Tibial nerve (tissue), 4 donors: Measurements from ENCODE around the gene KIAA0753. TPM values are rescaled to one million over a fixed set of nuclear protein-coding genes. Genes with fewer than 3 reads are reported as not detected.

ENCODE experiments used
- DNase-seq, 2 donors: peaks; one replicate each; pipeline ENCODE4 v3.0.0-alpha.2; 2019; ENCODE audit warnings: low spot score in 2 of 2
- H3K27ac ChIP-seq, 4 donors: fragments of 200-600 bp; sonication (generic) in 3 of 4; one replicate each; pipeline ENCODE4 v1.5.1; 2017 to 2019; ENCODE audit warnings: mild to moderate bottlenecking in 1 of 4
- H3K27me3 ChIP-seq, 2 donors: fragments of 200-600 bp; sonication (generic) in 1 of 2; one replicate each; pipeline versions ENCODE4 v1.5.1 to v1.6.0; 2017 to 2019
- H3K36me3 ChIP-seq, 3 donors: fragments of 200-600 bp; sonication (generic); one replicate each; pipeline ENCODE4 v1.5.1; 2018 to 2019
- H3K4me1 ChIP-seq, 4 donors: fragments of 200-600 bp; sonication (generic) in 3 of 4; one replicate each; pipeline ENCODE4 v1.5.1; 2017 to 2019
- H3K4me3 ChIP-seq, 4 donors: fragments of 200-600 bp; sonication (generic) in 3 of 4; one replicate each; pipeline ENCODE4 v1.5.1; 2017 to 2019; ENCODE audit warnings: mild to moderate bottlenecking in 1 of 4, moderate library complexity in 1 of 4
- H3K9me3 ChIP-seq, 4 donors: fragments of 200-600 bp; sonication (generic) in 3 of 4; one replicate each; pipeline ENCODE4 v1.5.1; 2017 to 2019
- EP300 ChIP-seq, 2 donors: sonication (generic); formaldehyde crosslinking; IDR thresholded peaks; one replicate each; pipeline ENCODE4 v1.6.1; 2017; ENCODE audit warnings: antibody characterized with exemption in 2 of 2, mild to moderate bottlenecking in 1 of 2
- POLR2A ChIP-seq, 2 donors: fragments of 450-650 bp; IDR thresholded peaks; one replicate each; pipeline ENCODE4 v1.6.1; 2017; ENCODE audit warnings: antibody characterized with exemption in 2 of 2, mild to moderate bottlenecking in 2 of 2, moderate library complexity in 2 of 2
- WGBS, 2 donors: methylation state at CpG; one replicate each; pipeline ENCODE4 v1.1.5; 2018; 5-methylcytosine and 5-hydroxymethylcytosine counted together
- total RNA-seq, 4 donors: library from RNA; depleted of rRNA; stranded (reverse); fragments of >200 nt; gene quantifications; one replicate each; pipeline ENCODE4 v1.1.0, GENCODE V29; 2016
- TF ChIP-seq, protein P1 (sequence below), 5 experiments: fragments of 200-600 bp in 3 of 5; fragments of 450-650 bp in 2 of 5; sonication (generic) in 3 of 5; IDR thresholded peaks; one replicate each; pipeline ENCODE4 v1.5.1; 2016 to 2019; ENCODE audit warnings: antibody characterized with exemption in 5 of 5, mild to moderate bottlenecking in 3 of 5, moderate library complexity in 2 of 5

Gene KIAA0753
- total RNA-seq, 4 donors from 2014 or later = 14.1 to 24.0 (median 16.9) TPM

DNA sequence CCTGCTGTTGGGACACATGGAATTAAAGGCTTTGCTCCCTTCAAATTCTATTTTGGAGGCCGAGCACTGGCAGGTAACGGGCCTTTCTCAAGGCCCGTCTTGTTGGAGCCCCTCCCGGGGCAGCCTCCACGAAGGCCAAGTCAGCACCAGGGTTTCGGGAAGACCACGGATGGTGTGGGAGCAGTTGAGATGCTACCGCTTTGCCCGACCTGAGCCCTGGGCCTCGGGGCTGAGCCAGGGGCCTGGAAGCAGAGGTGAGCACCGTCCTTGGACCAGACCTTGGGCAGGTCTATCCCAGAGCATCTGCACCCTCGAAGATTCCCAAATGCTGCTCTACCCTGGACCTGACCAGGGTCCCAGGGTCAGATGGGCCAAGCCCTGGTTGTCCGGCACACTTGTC lies 34.1 kb upstream of the KIAA0753 start:
- Histone ChIP-seq H3K9me3 (no peaks in the 10 kb centered on the region), H3K27ac (no peak overlapping the region), H3K4me3 (no peak overlapping the region), H3K4me1 (no peaks in the 10 kb centered on the region), H3K27me3 (peaks cover 0 to 26% of the 10 kb centered on the region in 2 donors), H3K36me3 (no peaks in the 10 kb centered on the region)
- TF ChIP-seq EP300 (IDR thresholded peaks at IDR 0.05) (no peak), POLR2A (IDR thresholded peaks at IDR 0.05) (no peak)
- TF ChIP-seq, protein P1, sequence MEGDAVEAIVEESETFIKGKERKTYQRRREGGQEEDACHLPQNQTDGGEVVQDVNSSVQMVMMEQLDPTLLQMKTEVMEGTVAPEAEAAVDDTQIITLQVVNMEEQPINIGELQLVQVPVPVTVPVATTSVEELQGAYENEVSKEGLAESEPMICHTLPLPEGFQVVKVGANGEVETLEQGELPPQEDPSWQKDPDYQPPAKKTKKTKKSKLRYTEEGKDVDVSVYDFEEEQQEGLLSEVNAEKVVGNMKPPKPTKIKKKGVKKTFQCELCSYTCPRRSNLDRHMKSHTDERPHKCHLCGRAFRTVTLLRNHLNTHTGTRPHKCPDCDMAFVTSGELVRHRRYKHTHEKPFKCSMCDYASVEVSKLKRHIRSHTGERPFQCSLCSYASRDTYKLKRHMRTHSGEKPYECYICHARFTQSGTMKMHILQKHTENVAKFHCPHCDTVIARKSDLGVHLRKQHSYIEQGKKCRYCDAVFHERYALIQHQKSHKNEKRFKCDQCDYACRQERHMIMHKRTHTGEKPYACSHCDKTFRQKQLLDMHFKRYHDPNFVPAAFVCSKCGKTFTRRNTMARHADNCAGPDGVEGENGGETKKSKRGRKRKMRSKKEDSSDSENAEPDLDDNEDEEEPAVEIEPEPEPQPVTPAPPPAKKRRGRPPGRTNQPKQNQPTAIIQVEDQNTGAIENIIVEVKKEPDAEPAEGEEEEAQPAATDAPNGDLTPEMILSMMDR (IDR thresholded peaks at IDR 0.05) = no peak
- WGBS, 2 donors = 95% methylated on average over 10 to 12 of the region's 13 CpGs
- no peak for DNase-seq

DNA sequence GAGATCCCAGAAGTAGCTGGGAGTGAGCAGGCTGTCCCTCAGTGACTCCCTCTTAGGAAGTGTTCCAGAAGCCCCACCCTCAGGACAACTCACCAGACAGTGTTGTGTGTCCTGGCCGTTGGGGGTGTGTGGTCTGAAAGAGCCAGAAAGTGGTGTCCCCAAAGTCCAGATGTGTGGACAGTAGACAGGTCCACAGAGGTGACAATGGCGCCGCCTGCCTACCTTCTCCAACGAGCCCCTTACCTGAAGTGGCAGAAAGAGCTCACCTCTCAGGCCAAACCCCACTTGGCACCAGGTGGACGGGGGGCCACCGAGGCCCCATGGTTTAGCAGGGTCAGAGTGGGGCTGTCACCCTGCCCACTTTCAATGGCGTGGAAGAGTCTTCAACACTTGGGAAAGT lies 30.9 kb upstream of the KIAA0753 start:
- H3K27me3 ChIP-seq = peaks cover 0 to 23% of the 10 kb centered on the region in 2 donors
- WGBS, 2 donors = 71 to 90% methylated on average over 5 to 6 of the region's 7 CpGs
- TF ChIP-seq EP300 (IDR thresholded peaks at IDR 0.05) (no peak), POLR2A (IDR thresholded peaks at IDR 0.05) (no peak)
- TF ChIP-seq, protein P1 (IDR thresholded peaks at IDR 0.05) = no peak
- H3K36me3 ChIP-seq = no peaks in the 10 kb centered on the region
- no peak for DNase-seq
- no peak overlapping the region for H3K27ac ChIP-seq
- H3K4me3 ChIP-seq = no peak overlapping the region
- no peaks in the 10 kb centered on the region for H3K9me3 ChIP-seq
- peaks cover 0 to 3% (median 0%) of the 10 kb centered on the region in 4 donors for H3K4me1 ChIP-seq

- Histone ChIP-seq H3K27me3 (peaks cover 0 to 23% of the 10 kb centered on the region in 2 donors), H3K9me3 (no peaks in the 10 kb centered on the region), H3K4me1 (peaks cover 0 to 6% (median 0%) of the 10 kb centered on the region in 4 donors), H3K4me3 (no peak overlapping the region), H3K36me3 (no peaks in the 10 kb centered on the region), H3K27ac (no peak overlapping the region)
- WGBS, 2 donors = 80 to 91% methylated on average over 6 of the region's 6 CpGs
- no peak for DNase-seq
- no peak for TF ChIP-seq EP300 (IDR thresholded peaks at IDR 0.05)
- TF ChIP-seq POLR2A (IDR thresholded peaks at IDR 0.05) = no peak
- TF ChIP-seq, protein P1 (IDR thresholded peaks at IDR 0.05) = no peak
Measured at GRCh38 chr17:6670999-6671398, 30.5 kb upstream of the KIAA0753 start.

DNA sequence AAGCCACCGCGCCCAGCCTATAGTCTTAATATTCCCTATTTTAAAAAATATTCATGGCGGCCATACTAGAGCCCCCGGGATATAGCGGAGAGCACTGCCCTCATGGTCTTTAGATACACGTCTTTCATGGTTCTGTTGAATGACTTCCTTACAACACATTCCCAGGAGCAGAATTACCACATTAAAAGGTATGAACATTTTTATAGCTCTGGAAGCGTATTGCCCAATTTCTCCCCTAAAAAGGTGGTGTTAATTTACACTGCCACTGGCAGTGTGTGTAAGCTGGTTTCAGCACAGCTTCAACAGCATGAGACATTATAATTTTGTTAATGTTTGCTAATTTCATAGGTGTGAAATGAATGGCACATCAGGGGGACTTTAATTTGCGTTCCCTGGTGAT lies 30.1 kb upstream of the KIAA0753 start:
- WGBS, 2 donors = 87 to 88% methylated on average over 8 of the region's 8 CpGs
- Histone ChIP-seq H3K36me3 (no peaks in the 10 kb centered on the region), H3K27me3 (peaks cover 0 to 23% of the 10 kb centered on the region in 2 donors), H3K27ac (no peak overlapping the region), H3K9me3 (no peaks in the 10 kb centered on the region), H3K4me1 (peaks cover 0 to 8% (median 0%) of the 10 kb centered on the region in 4 donors), H3K4me3 (no peak overlapping the region)
- TF ChIP-seq EP300 (IDR thresholded peaks at IDR 0.05) (no peak), POLR2A (IDR thresholded peaks at IDR 0.05) (no peak)
- TF ChIP-seq, protein P1 (IDR thresholded peaks at IDR 0.05) = no peak
- DNase-seq = no peak

DNA sequence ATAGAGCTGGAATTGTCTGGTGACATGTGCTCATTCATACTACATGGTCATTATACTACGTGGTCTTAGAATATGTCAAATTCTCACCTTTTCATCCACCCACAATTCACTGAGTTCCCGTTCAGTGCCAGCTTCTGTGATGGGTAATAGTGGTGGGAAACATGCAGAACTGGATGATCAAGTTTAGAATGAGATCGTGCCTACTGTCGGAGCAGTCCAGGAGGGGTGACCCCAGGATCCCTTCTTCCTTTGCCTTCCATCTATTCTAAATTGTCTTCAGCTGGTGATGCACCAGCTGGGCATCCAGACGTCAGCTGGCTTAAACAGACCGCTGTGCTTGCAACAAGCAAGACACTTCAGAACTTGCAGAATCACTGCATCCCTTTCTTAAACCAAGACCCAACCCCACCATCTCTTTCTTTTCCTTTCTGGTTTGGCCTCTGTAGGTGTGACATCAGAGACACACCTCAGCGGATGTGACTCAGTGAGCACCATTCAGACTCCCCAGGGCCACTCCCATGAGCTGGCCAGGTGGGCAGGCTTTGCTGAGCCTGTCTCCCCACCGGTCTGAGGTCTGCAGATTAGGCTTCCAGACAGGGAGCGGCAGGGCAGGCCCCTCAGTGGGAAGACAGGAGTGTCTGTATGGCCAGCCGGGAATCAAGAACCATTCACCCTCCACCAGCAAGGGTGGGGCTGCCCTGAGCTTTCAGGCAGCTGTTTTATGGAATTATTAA lies 29.1 kb upstream of the KIAA0753 start:
- H3K9me3 ChIP-seq = no peaks in the 10 kb centered on the region
- H3K4me3 ChIP-seq = no peak overlapping the region
- H3K4me1 ChIP-seq = peaks cover 0 to 8% (median 0%) of the 10 kb centered on the region in 4 donors
- no peak for TF ChIP-seq POLR2A (IDR thresholded peaks at IDR 0.05)
- TF ChIP-seq, protein P1 (IDR thresholded peaks at IDR 0.05) = no peak
- TF ChIP-seq EP300 (IDR thresholded peaks at IDR 0.05) = no peak
- WGBS, 2 donors = 67 to 71% methylated on average over 10 of the region's 10 CpGs
- H3K36me3 ChIP-seq = no peaks in the 10 kb centered on the region
- H3K27ac ChIP-seq = no peak overlapping the region
- peaks cover 0 to 23% of the 10 kb centered on the region in 2 donors for H3K27me3 ChIP-seq
- DNase-seq = no peak
